Fibroblast of villous mesenchyme (primary cell): ENCODE results near the gene SPATA19. TPM values are rescaled to one million over a fixed set of nuclear protein-coding genes. Genes with fewer than 3 reads are reported as not detected.

Experiments
- DNase-seq: peaks from one replicate; pipeline ENCODE4 v3.0.0-alpha.2; 2010; ENCODE audit warnings: low read depth
- H3K4me3 ChIP-seq: 2 replicates; pipeline ENCODE4 v1.5.1; 2011; ENCODE audit warnings: low read depth, mild to moderate bottlenecking, low read length
- total RNA-seq: library from RNA; depleted of rRNA; stranded (reverse); fragments of >200 nt; gene quantifications from 2 replicates; pipeline ENCODE4 v1.2.3, GENCODE V29; 2012
- TF ChIP-seq, protein P1 (sequence below): IDR thresholded peaks from 2 replicates; pipeline ENCODE4 v1.5.1; 2012; ENCODE audit warnings: low read depth, mild to moderate bottlenecking, low read length; ENCODE audit not compliant: insufficient read depth

Gene SPATA19
- total RNA-seq, 1 donor = not detected

DNA sequence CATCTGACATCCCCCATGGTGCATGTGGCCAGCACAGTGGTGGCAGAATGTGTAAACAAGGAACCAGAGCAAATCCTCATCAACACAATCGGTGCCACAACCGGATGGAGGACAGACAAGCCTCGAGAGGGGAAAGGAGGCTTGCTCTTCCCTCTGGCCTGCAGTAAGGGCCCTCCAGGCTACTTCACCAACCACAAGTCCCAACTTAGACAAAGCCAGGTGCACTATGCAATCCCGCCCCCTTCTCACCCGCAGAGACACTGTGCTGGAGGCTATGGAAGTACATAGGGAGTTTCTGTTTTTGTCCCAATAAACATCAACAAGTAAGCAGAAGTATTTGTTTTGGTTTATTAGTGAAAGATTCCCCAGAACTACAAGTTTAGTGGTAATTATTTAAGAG lies 54.3 kb downstream of the SPATA19 start:
- no peak overlapping the region for H3K4me3 ChIP-seq
- no peak for DNase-seq
- TF ChIP-seq, protein P1, sequence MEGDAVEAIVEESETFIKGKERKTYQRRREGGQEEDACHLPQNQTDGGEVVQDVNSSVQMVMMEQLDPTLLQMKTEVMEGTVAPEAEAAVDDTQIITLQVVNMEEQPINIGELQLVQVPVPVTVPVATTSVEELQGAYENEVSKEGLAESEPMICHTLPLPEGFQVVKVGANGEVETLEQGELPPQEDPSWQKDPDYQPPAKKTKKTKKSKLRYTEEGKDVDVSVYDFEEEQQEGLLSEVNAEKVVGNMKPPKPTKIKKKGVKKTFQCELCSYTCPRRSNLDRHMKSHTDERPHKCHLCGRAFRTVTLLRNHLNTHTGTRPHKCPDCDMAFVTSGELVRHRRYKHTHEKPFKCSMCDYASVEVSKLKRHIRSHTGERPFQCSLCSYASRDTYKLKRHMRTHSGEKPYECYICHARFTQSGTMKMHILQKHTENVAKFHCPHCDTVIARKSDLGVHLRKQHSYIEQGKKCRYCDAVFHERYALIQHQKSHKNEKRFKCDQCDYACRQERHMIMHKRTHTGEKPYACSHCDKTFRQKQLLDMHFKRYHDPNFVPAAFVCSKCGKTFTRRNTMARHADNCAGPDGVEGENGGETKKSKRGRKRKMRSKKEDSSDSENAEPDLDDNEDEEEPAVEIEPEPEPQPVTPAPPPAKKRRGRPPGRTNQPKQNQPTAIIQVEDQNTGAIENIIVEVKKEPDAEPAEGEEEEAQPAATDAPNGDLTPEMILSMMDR = no peak

Other genes starting within 250 kb of the SPATA19 start
- gene IGSF9B, start 111.5 kb upstream of the SPATA19 start, total RNA-seq = under 0.01 TPM in 1 of 2 replicates, not detected in the other
- 39.6 and 48.8 TPM in 2 replicates for gene JAM3, start 223.6 kb upstream of the SPATA19 start, total RNA-seq